Uterus (tissue), 4 donors: ENCODE results near the gene COX4I1. TPM values are rescaled to one million over a fixed set of nuclear protein-coding genes. Genes with fewer than 3 reads are reported as not detected.

Source experiments
- DNase-seq, 2 donors: peaks; one replicate each; pipeline ENCODE4 v3.0.0-alpha.2; 2019 to 2020
- H3K27ac ChIP-seq, 2 donors: fragments of 200-600 bp; sonication (generic); 1 replicate in 1 of 2; 2 replicates in 1 of 2; pipeline ENCODE4 v1.5.1; 2016 to 2018
- H3K27me3 ChIP-seq, 2 donors: fragments of 200-600 bp; sonication (generic); one replicate each; pipeline ENCODE4 v1.5.1; 2018 to 2019; ENCODE audit warnings: control low read depth in 1 of 2
- H3K36me3 ChIP-seq, 2 donors: fragments of 200-600 bp; sonication (generic); one replicate each; pipeline ENCODE4 v1.5.1; 2019; ENCODE audit warnings: control low read depth in 1 of 2
- H3K4me1 ChIP-seq, 2 donors: fragments of 200-600 bp; sonication (generic); one replicate each; pipeline ENCODE4 v1.5.1; 2018 to 2019; ENCODE audit warnings: control low read depth in 1 of 2
- H3K4me3 ChIP-seq, 2 donors: fragments of 200-600 bp; sonication (generic); 1 replicate in 1 of 2; 2 replicates in 1 of 2; pipeline ENCODE4 v1.5.1; 2018 to 2019; ENCODE audit warnings: mild to moderate bottlenecking in 1 of 2
- H3K9me3 ChIP-seq, 2 donors: fragments of 200-600 bp; sonication (generic); one replicate each; pipeline ENCODE4 v1.5.1; 2019; ENCODE audit warnings: control low read depth in 1 of 2
- CTCF ChIP-seq, 4 experiments: fragments of 200-600 bp in 2 of 4; fragments of 450-650 bp in 2 of 4; sonication (generic) in 2 of 4; IDR thresholded peaks; one replicate each; pipeline ENCODE4 v1.5.1; 2016 to 2019; ENCODE audit warnings: antibody characterized with exemption in 4 of 4, mild to moderate bottlenecking in 2 of 4, moderate library complexity in 1 of 4
- POLR2A ChIP-seq, 2 donors: fragments of 450-650 bp; IDR thresholded peaks; one replicate each; pipeline ENCODE4 v1.6.1; 2016; ENCODE audit warnings: antibody characterized with exemption in 2 of 2, mild to moderate bottlenecking in 1 of 2, moderate library complexity in 1 of 2
- intact Hi-C: fragments of 100-400 bp; cut with DNase I; formaldehyde crosslinking; loops from one replicate; pipeline ENCODE4 v1.15.1; 2023; ENCODE audit warnings: low total_unique reads
- total RNA-seq, 4 donors: library from RNA; depleted of rRNA in 3 of 4; stranded (reverse); fragments of >200 nt in 3 of 4; gene quantifications; one replicate each; pipeline versions ENCODE4 v1.1.0 to v1.2.4, GENCODE V29; 2014 to 2023
- donor health status: DM: yes; HTN: yes; CAD: no.

COX4I1 gene
- 100 to 1,000 TPM; 199 to 836 (median 287) TPM for total RNA-seq

DNA sequence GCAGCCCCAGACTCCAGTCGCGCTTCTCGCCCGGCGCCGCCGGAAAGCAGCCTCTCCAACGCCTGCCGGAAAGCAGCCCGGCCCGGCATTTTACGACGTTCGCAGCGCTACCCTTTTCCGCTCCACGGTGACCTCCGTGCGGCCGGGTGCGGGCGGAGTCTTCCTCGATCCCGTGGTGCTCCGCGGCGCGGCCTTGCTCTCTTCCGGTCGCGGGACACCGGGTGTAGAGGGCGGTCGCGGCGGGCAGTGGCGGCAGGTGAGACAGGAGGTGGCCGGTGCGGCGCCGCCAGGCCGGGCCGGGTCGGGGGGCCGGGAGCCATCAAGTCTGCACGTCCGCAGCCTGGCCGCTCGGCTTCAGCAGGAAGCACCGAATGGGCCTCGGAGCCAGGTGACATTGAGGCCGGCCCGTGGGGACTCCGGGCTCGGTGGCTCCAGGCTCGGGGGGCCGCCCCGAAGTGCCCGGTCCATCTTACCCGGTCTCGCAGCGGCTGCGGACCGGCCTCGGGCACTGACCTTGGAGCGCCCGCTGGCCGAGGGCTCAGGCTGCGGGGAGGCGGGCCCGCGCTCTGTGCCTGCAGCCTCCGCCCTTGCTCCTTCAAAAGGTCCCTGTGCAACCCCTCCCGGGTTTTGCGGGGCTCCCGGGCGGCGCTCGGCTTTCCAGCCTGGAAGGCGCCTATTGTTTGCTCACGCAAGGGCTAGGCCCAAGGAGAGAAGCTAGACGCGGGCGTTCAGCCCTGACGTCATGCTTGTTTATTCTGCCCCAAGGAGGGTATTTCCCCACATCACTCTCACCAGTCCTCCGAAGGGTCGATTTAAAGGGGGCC is at the start of gene COX4I1, which contains the start of gene EMC8:
TSS of gene COX4I1 (plus strand) at position 199 of the 824 bp plus-strand sequence. CDS start 1,511 bp downstream, outside the sequence.
TSS of gene EMC8 (minus strand) at position 48 of the 824 bp plus-strand sequence. CDS start 249 bp downstream, outside the sequence.
- peaks cover 5 to 17% of the 10 kb centered on the region in 2 donors for H3K4me1 ChIP-seq
- H3K27ac ChIP-seq: peak within 1 kb of the TSS; percentile 81 to 82
- intact Hi-C loops: no loop called here
- H3K36me3 ChIP-seq: no peaks in the 10 kb centered on the region
- TF ChIP-seq CTCF (IDR thresholded peaks at IDR 0.05): peak in 1 of 4 experiments; percentile 29
- peak; percentile 62 to 78 for TF ChIP-seq POLR2A (IDR thresholded peaks at IDR 0.05)
- H3K9me3 ChIP-seq: no peaks in the 10 kb centered on the region
- H3K4me3 ChIP-seq: peak within 1 kb of the TSS; percentile 84 to 89
- DNase-seq: peak; percentile 92 to 95
- H3K27me3 ChIP-seq: no peaks in the 10 kb centered on the region

- no peak for DNase-seq
- Histone ChIP-seq H3K9me3 (no peaks in the 10 kb centered on the region), H3K27ac (no peak overlapping the region), H3K36me3 (no peaks in the 10 kb centered on the region), H3K4me1 (peaks cover 0 to 12% of the 10 kb centered on the region in 2 donors), H3K27me3 (peaks cover 0 to 10% of the 10 kb centered on the region in 2 donors), H3K4me3 (no peak overlapping the region)
- intact Hi-C loops: no loop called here
- no peak for TF ChIP-seq CTCF (IDR thresholded peaks at IDR 0.05)
- TF ChIP-seq POLR2A (IDR thresholded peaks at IDR 0.05): no peak
These were observed 49.7 kb upstream of the COX4I1 start for GRCh38 chr16:85749771-85750145.

- TF ChIP-seq CTCF (IDR thresholded peaks at IDR 0.05) (peak in 1 of 4 experiments; percentile 16), POLR2A (IDR thresholded peaks at IDR 0.05) (no peak)
- Histone ChIP-seq H3K9me3 (no peaks in the 10 kb centered on the region), H3K27ac (no peak overlapping the region), H3K27me3 (peaks cover 0 to 10% of the 10 kb centered on the region in 2 donors), H3K4me1 (peaks cover 0 to 12% of the 10 kb centered on the region in 2 donors), H3K36me3 (no peaks in the 10 kb centered on the region), H3K4me3 (peak overlapping the region; percentile 7 to 34)
- intact Hi-C loops: no loop called here
- DNase-seq: peak in 1 of 2 donors; percentile 40
These were observed 49.2 kb upstream of the COX4I1 start for GRCh38 chr16:85750146-85750826.

DNA sequence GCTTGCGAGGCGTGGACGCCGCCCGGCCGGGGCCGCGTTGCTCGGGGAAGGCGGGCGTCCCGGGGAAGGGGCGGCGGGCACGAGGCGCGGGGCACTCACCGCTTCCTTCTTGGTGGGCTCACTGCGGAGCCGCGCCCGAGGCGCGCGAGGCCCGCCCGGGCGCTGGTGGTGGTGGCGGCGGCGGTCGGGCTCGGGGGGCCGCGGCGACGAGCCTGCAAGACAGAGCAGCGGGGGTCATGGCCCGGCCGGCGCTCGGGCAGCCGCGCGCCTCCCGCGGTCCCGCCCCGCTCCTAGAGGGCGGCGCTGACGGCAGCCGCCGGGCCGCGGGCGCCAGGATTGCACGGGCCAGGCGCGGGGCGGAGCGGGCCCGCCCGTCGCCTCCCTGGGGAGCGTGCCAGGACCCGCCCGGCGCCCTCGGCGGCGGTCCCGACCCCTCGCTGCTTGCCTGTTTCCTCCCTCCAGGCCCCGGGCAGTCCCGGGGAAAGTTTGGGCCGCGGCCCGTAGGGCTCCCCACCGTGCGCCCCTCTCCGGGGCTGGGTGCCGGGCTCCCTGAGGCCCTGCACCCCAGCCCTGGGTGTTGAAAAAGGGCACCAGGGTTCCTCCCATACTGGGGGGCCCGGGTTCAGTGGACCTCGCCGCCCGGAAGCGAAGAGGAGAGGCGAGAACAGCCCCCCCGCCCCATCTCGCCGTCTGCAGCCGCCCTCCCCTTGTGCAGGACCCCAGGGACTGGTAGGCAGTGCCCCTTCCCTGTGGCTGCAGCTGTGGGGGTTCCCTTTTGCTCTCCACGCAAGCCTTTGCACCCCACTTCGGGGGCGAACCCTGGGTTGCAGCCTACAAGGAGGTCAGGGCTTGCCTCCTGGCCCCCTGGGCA is 48.4 kb upstream of the COX4I1 start, which contains the start of gene C16orf74:
TSS of gene C16orf74 (minus strand) at position 270 of the 871 bp plus-strand sequence. CDS start 15,879 bp downstream, outside the sequence.
- TF ChIP-seq POLR2A (IDR thresholded peaks at IDR 0.05) (no peak), CTCF (IDR thresholded peaks at IDR 0.05) (no peak)
- Histone ChIP-seq H3K4me3 (peak within 1 kb of the TSS; percentile 7 to 34), H3K27ac (no peak within 1 kb of the TSS), H3K9me3 (no peaks in the 10 kb centered on the region), H3K36me3 (no peaks in the 10 kb centered on the region), H3K4me1 (peaks cover 0 to 12% of the 10 kb centered on the region in 2 donors), H3K27me3 (peaks cover 0 to 10% of the 10 kb centered on the region in 2 donors)
- intact Hi-C loops: no loop called here
- DNase-seq: peak in 1 of 2 donors; percentile 26
